ENCODE measurements around the gene ANKRD13D.
"Not testable (repeated sequence)": the region's sequence is repeated elsewhere in the genome, so short reads cannot be mapped to it uniquely, and the experiment has no call there.

Gene ANKRD13D

GRCh38 chr11:67289226-67289650 is at the start of gene ANKRD13D:
ANKRD13D (plus strand) TSS chr11:67289303; CDS start chr11:67289461, 158 bp downstream.
- DNase-seq (ENCODE audit: low read depth in 2 of 2), result no peak

- DNase-seq (ENCODE audit: low read depth in 2 of 2), result peak; percentile 94
These were observed 49.1 kb upstream of the ANKRD13D start for GRCh38 chr11:67239783-67240575.

GRCh38 chr11:67240576-67241389 is 48.3 kb upstream of the ANKRD13D start:
- peak; percentile 35 for DNase-seq (ENCODE audit: low read depth in 2 of 2)

GRCh38 chr11:67242548-67242947 is 46.6 kb upstream of the ANKRD13D start:
- DNase-seq (ENCODE audit: low read depth in 2 of 2), result no peak

GRCh38 chr11:67243051-67243450 is 46.1 kb upstream of the ANKRD13D start:
- DNase-seq (ENCODE audit: low read depth in 2 of 2), result no peak

- no peak for DNase-seq (ENCODE audit: low read depth in 2 of 2)
These were observed 44.1 kb upstream of the ANKRD13D start for GRCh38 chr11:67245046-67245445.

GRCh38 chr11:67247946-67248550 is 41.1 kb upstream of the ANKRD13D start:
- no peak for DNase-seq (ENCODE audit: low read depth in 2 of 2)

- DNase-seq (ENCODE audit: low read depth in 2 of 2), result no peak
These were observed 40.5 kb upstream of the ANKRD13D start for GRCh38 chr11:67248653-67249052.

GRCh38 chr11:67250059-67251043 is 38.8 kb upstream of the ANKRD13D start:
- DNase-seq (ENCODE audit: low read depth in 2 of 2), result no peak

- no peak for DNase-seq (ENCODE audit: low read depth in 2 of 2)
These were observed 37.3 kb upstream of the ANKRD13D start for GRCh38 chr11:67251841-67252240.

- DNase-seq (ENCODE audit: low read depth in 2 of 2), result no peak
These were observed 36.3 kb upstream of the ANKRD13D start for GRCh38 chr11:67252831-67253239.

- no peak for DNase-seq (ENCODE audit: low read depth in 2 of 2)
These were observed 35.1 kb upstream of the ANKRD13D start for GRCh38 chr11:67253872-67254624.

- DNase-seq (ENCODE audit: low read depth in 2 of 2), result no peak
These were observed 34.3 kb upstream of the ANKRD13D start for GRCh38 chr11:67254798-67255197.

GRCh38 chr11:67255353-67255752 is 33.8 kb upstream of the ANKRD13D start:
- DNase-seq (ENCODE audit: low read depth in 2 of 2), result no peak

- no peak for DNase-seq (ENCODE audit: low read depth in 2 of 2)
These were observed 33.2 kb upstream of the ANKRD13D start for GRCh38 chr11:67255864-67256263.

- no peak for DNase-seq (ENCODE audit: low read depth in 2 of 2)
These were observed 32.5 kb upstream of the ANKRD13D start for GRCh38 chr11:67256477-67257135.

GRCh38 chr11:67260406-67260805 is 28.7 kb upstream of the ANKRD13D start:
- DNase-seq (ENCODE audit: low read depth in 2 of 2), result no peak

GRCh38 chr11:67260885-67261639 is 28.0 kb upstream of the ANKRD13D start:
- DNase-seq (ENCODE audit: low read depth in 2 of 2), result not testable (repeated sequence)

- no peak for DNase-seq (ENCODE audit: low read depth in 2 of 2)
These were observed 27.5 kb upstream of the ANKRD13D start for GRCh38 chr11:67261640-67261945.

Data from fibroblast of skin of left quadriceps (primary cell).